HCT116 (cell line): ENCODE data around the gene ABHD4. TPM values are rescaled to one million over a fixed set of nuclear protein-coding genes. Genes with fewer than 3 reads are reported as not detected.

Experiments used
- ATAC-seq: fragments of 200-7000 bp; cut with Tn5 transposase; 2 replicates; pipeline ENCODE4 v1.9.1; 2020; ENCODE audit warnings: mild to moderate bottlenecking, moderate library complexity
- BruUV-seq: library from RNA; stranded (reverse); fragments of 400-500 nt; replicated peaks from 2 replicates; lab custom pipeline; 2021; lab: Mats Ljungman, UMichigan
- CTCF ChIA-PET: fragments of 300-600 bp; sonication (Branson Sonifier 250); formaldehyde crosslinking; loops from one replicate; lab custom pipeline; 2021; ENCODE audit warnings: antibody characterized with exemption; lab: Charles Lee
- POLR2A ChIA-PET: fragments of 300-600, 350-600 bp; sonication (Branson Sonifier 250); formaldehyde crosslinking; loops from one replicate; lab custom pipeline; 2021; ENCODE audit warnings: antibody characterized with exemption; lab: Charles Lee
- RAD21 ChIA-PET, 2 experiments: fragments of 300-600 bp; sonication (Branson Sonifier 250); formaldehyde crosslinking; loops; one replicate each; lab custom pipeline; 2023; ENCODE audit warnings: low total read pairs in 2 of 2; ENCODE audit not compliant: uncharacterized antibody in 2 of 2, unreplicated experiment in 2 of 2, low non-redundant PET in 1 of 2; lab: Charles Lee
- DNase-seq: peaks from one replicate; pipeline ENCODE4 v3.0.0-alpha.2; 2010; ENCODE audit warnings: low read depth, low spot score
- H2AFZ ChIP-seq: fragments of 200-600 bp; shearing (Covaris generic), sonication (generic); 2 replicates; pipeline ENCODE4 v1.6.1; 2017; ENCODE audit warnings: low read depth, mixed run types, mixed read lengths, antibody characterized with exemption, low read length; ENCODE audit not compliant: poor library complexity, severe bottlenecking
- H3K27ac ChIP-seq: 2 replicates; pipeline ENCODE4 v1.5.1; 2012; ENCODE audit warnings: low read depth, low read length
- H3K27me3 ChIP-seq: fragments of 200-600 bp; sonication (generic); 2 replicates; pipeline ENCODE4 v1.6.1; 2016; ENCODE audit warnings: mixed run types, low read length, mixed read lengths; ENCODE audit not compliant: insufficient read depth
- H3K36me3 ChIP-seq, 2 experiments: fragments of 200-500 bp in 1 of 2; fragments of 200-600 bp in 1 of 2; sonication (Bioruptor generic) in 1 of 2; sonication (generic) in 1 of 2; 2 replicates each; pipeline versions ENCODE4 v1.5.1 to v1.6.1; 2014 to 2016; ENCODE audit warnings: low read length in 2 of 2, inconsistent platforms in 1 of 2, mixed read lengths in 1 of 2, mixed run types in 1 of 2; ENCODE audit not compliant: insufficient read depth in 2 of 2, control insufficient read depth in 1 of 2
- H3K4me1 ChIP-seq, 2 experiments: fragments of 200-600 bp in 1 of 2; sonication (generic) in 1 of 2; 2 replicates each; pipeline versions ENCODE4 v1.5.1 to v1.6.1; 2012 to 2017; ENCODE audit warnings: low read length in 2 of 2, inconsistent platforms in 1 of 2, mild to moderate bottlenecking in 1 of 2, mixed read lengths in 1 of 2, mixed run types in 1 of 2, moderate library complexity in 1 of 2; ENCODE audit not compliant: insufficient read depth in 2 of 2, control insufficient read depth in 1 of 2
- H3K4me2 ChIP-seq: fragments of 200-600 bp; sonication (generic); 2 replicates; pipeline ENCODE4 v1.6.1; 2017; ENCODE audit warnings: mixed run types, low read length, mixed read lengths
- H3K4me3 ChIP-seq, 2 experiments: fragments of 200-600 bp in 1 of 2; sonication (generic) in 1 of 2; replicated peaks in 1 of 2; 2 replicates each; pipeline ENCODE4 v1.5.1; 2011 to 2016; ENCODE audit warnings: low read length in 2 of 2, control low read depth in 1 of 2, low read depth in 1 of 2, mild to moderate bottlenecking in 1 of 2, mixed read lengths in 1 of 2, mixed run types in 1 of 2
- H3K79me2 ChIP-seq: fragments of 200-600 bp; sonication (generic); 2 replicates; pipeline ENCODE4 v1.6.1; 2017; ENCODE audit warnings: mild to moderate bottlenecking, mixed run types, low read length, moderate library complexity, mixed read lengths; ENCODE audit not compliant: insufficient read depth
- H3K9ac ChIP-seq: fragments of 200-600 bp; sonication (generic); 2 replicates; pipeline ENCODE4 v1.6.1; 2016; ENCODE audit warnings: low read length, mixed read lengths
- H3K9me2 ChIP-seq: fragments of 200-600 bp; sonication (generic), shearing (Covaris generic); 2 replicates; pipeline ENCODE4 v1.6.1; 2017; ENCODE audit warnings: mixed run types, mild to moderate bottlenecking, moderate library complexity; ENCODE audit not compliant: insufficient read depth
- H3K9me3 ChIP-seq, 2 experiments: fragments of 200-500 bp in 1 of 2; fragments of 200-600 bp in 1 of 2; sonication (Bioruptor generic) in 1 of 2; sonication (generic) in 1 of 2; 2 replicates each; pipeline ENCODE4 v1.6.1; 2014 to 2017; ENCODE audit warnings: low read length in 2 of 2, mixed read lengths in 2 of 2, inconsistent platforms in 1 of 2, low read depth in 1 of 2, mild to moderate bottlenecking in 1 of 2, mixed run types in 1 of 2, moderate library complexity in 1 of 2; ENCODE audit not compliant: control insufficient read depth in 1 of 2, insufficient read depth in 1 of 2
- H4K20me1 ChIP-seq: fragments of 200-600 bp; sonication (generic), shearing (Covaris generic); 2 replicates; pipeline ENCODE4 v1.6.1; 2017; ENCODE audit warnings: mixed run types, mild to moderate bottlenecking, moderate library complexity; ENCODE audit not compliant: insufficient read depth
- CBX3 ChIP-seq: IDR thresholded peaks from 2 replicates; pipeline ENCODE4 v1.6.1; 2012; ENCODE audit warnings: low read depth
- CEBPB ChIP-seq: IDR thresholded peaks from 2 replicates; pipeline ENCODE4 v1.6.1; 2012; ENCODE audit warnings: low read depth
- EGR1 ChIP-seq: IDR thresholded peaks from 2 replicates; pipeline ENCODE4 v1.6.1; 2012; ENCODE audit warnings: low read depth
- ELF1 ChIP-seq: IDR thresholded peaks from 2 replicates; pipeline ENCODE4 v1.6.1; 2012; ENCODE audit warnings: low read depth, borderline replicate concordance
- EZH2 ChIP-seq: fragments of 200-600 bp; sonication (generic); IDR thresholded peaks from 2 replicates; pipeline ENCODE4 v1.6.1; 2017; ENCODE audit warnings: antibody characterized with exemption, mixed run types
- EZH2phosphoT487 ChIP-seq: fragments of 200-600 bp; IDR thresholded peaks from 2 replicates; pipeline ENCODE4 v1.6.1; 2018; ENCODE audit warnings: antibody characterized with exemption, borderline replicate concordance
- FOSL1 ChIP-seq: IDR thresholded peaks from 2 replicates; pipeline ENCODE4 v1.6.1; 2012; ENCODE audit warnings: low read depth
- POLR2A ChIP-seq: IDR thresholded peaks from 2 replicates; pipeline ENCODE4 v1.7.0; 2011; ENCODE audit warnings: borderline replicate concordance; ENCODE audit not compliant: insufficient read depth, insufficient read length; ENCODE audit errors: extremely low read depth
- POLR2AphosphoS5 ChIP-seq: IDR thresholded peaks from 2 replicates; pipeline ENCODE4 v1.6.1; 2011; ENCODE audit warnings: mild to moderate bottlenecking, low read depth, low read length, moderate library complexity
- RAD21 ChIP-seq: IDR thresholded peaks from 2 replicates; pipeline ENCODE4 v1.6.1; 2012; ENCODE audit warnings: low read depth, mild to moderate bottlenecking
- SP1 ChIP-seq: IDR thresholded peaks from 2 replicates; pipeline ENCODE4 v1.6.1; 2012; ENCODE audit warnings: low read depth
- SRF ChIP-seq: IDR thresholded peaks from 2 replicates; pipeline ENCODE4 v1.6.1; 2012; ENCODE audit warnings: low read depth
- TCF7L2 ChIP-seq: IDR thresholded peaks from 2 replicates; pipeline ENCODE4 v1.7.0; 2011; ENCODE audit warnings: borderline replicate concordance, inconsistent platforms; ENCODE audit not compliant: insufficient read depth, insufficient read length; ENCODE audit errors: extremely low read depth
- ZFX ChIP-seq: fragments of 450-650 bp; IDR thresholded peaks from 2 replicates; pipeline ENCODE4 v1.6.1; 2017
- ZNF274 ChIP-seq: fragments of 200-500 bp; sonication (Bioruptor generic); IDR thresholded peaks from 2 replicates; pipeline ENCODE4 v1.6.1; 2014; ENCODE audit warnings: mild to moderate bottlenecking, low read depth, low read length, inconsistent platforms
- intact Hi-C: fragments of 100-400 bp; cut with micrococcal nuclease; formaldehyde crosslinking; loops from 2 replicates; pipeline ENCODE4 v1.10.0; 2022
- total RNA-seq: library from RNA; stranded (reverse); gene quantifications from one replicate; pipeline ENCODE4 v1.2.1, GENCODE V29; 2021; ENCODE audit not compliant: unreplicated experiment
- TF ChIP-seq, protein P1 (sequence below): IDR thresholded peaks from 2 replicates; pipeline ENCODE4 v1.6.1; 2012; ENCODE audit warnings: low read depth
- TF ChIP-seq, protein P2 (sequence below): IDR thresholded peaks from 2 replicates; pipeline ENCODE4 v1.6.1; 2012
- TF ChIP-seq, protein P3 (sequence below): IDR thresholded peaks from 2 replicates; pipeline ENCODE4 v1.6.1; 2011; ENCODE audit warnings: mild to moderate bottlenecking, low read length, moderate library complexity; ENCODE audit not compliant: insufficient replicate concordance; ENCODE audit errors: extremely low read depth
- TF ChIP-seq, protein P4 (sequence below), 3 experiments: fragments of 200-600 bp in 1 of 3; sonication (generic) in 1 of 3; IDR thresholded peaks in 2 of 3; conservative IDR thresholded peaks in 1 of 3; 2 replicates each; pipeline ENCODE4 v1.5.1; 2012 to 2017; ENCODE audit warnings: low read depth in 2 of 3, low read length in 2 of 3, antibody characterized with exemption in 1 of 3, borderline replicate concordance in 1 of 3, control low read depth in 1 of 3, mild to moderate bottlenecking in 1 of 3, mixed read lengths in 1 of 3, mixed run types in 1 of 3, moderate library complexity in 1 of 3; ENCODE audit not compliant: insufficient read depth in 1 of 3

Gene ABHD4
- total RNA-seq, 1 experiment from 2014 or later = 9.4 TPM

DNA sequence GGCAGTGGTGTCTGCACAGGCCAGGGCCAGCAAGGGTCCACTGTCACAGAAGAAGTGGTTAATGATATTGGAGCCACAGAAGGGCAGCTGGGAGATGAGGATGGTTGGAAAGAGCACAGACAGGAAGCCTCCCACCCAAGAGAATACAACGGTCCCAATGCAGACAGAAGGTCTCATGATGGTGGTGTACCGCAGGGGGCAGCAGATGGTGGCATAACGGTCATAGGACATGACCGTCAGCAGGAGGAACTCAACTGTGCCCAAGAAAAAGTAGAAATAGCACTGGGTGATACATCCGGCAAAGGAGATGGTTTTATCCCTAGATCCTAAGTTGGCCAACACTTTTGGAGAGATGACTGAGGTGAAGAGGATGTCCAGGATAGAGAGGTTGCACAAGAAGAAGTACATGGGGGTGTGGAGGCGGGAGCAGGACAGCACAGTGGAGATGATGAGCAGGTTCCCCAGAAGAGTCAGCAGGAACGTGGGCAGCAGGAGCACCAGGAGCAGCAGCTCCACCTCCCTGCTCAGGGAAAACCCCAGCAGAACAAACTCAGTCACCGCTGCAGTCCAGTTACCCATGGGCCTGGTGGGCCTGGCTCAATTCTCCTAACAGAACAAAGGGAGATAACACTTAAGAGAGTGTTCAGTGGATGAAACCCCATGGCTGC is 36.3 kb downstream of the ABHD4 start:
- Histone ChIP-seq H3K4me2 (no peak overlapping the region), H3K27ac (no peak overlapping the region), H2AFZ (no peak overlapping the region), H3K79me2 (no peaks in the 10 kb centered on the region), H3K36me3 (no peaks in the 10 kb centered on the region)
- POLR2A ChIA-PET = no interaction called here
- ATAC-seq = no peak
- TF ChIP-seq ZNF274 = no peak
- no peak for TF ChIP-seq POLR2A
- no peak for TF ChIP-seq CBX3
- no peak for TF ChIP-seq TCF7L2
- no peak for TF ChIP-seq EZH2
- no peak for TF ChIP-seq ELF1
- TF ChIP-seq CEBPB = no peak
- no peak for TF ChIP-seq RAD21
- TF ChIP-seq, protein P1, sequence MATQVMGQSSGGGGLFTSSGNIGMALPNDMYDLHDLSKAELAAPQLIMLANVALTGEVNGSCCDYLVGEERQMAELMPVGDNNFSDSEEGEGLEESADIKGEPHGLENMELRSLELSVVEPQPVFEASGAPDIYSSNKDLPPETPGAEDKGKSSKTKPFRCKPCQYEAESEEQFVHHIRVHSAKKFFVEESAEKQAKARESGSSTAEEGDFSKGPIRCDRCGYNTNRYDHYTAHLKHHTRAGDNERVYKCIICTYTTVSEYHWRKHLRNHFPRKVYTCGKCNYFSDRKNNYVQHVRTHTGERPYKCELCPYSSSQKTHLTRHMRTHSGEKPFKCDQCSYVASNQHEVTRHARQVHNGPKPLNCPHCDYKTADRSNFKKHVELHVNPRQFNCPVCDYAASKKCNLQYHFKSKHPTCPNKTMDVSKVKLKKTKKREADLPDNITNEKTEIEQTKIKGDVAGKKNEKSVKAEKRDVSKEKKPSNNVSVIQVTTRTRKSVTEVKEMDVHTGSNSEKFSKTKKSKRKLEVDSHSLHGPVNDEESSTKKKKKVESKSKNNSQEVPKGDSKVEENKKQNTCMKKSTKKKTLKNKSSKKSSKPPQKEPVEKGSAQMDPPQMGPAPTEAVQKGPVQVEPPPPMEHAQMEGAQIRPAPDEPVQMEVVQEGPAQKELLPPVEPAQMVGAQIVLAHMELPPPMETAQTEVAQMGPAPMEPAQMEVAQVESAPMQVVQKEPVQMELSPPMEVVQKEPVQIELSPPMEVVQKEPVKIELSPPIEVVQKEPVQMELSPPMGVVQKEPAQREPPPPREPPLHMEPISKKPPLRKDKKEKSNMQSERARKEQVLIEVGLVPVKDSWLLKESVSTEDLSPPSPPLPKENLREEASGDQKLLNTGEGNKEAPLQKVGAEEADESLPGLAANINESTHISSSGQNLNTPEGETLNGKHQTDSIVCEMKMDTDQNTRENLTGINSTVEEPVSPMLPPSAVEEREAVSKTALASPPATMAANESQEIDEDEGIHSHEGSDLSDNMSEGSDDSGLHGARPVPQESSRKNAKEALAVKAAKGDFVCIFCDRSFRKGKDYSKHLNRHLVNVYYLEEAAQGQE = no peak
- TF ChIP-seq, protein P2, sequence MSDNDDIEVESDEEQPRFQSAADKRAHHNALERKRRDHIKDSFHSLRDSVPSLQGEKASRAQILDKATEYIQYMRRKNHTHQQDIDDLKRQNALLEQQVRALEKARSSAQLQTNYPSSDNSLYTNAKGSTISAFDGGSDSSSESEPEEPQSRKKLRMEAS = no peak
- TF ChIP-seq, protein P3, sequence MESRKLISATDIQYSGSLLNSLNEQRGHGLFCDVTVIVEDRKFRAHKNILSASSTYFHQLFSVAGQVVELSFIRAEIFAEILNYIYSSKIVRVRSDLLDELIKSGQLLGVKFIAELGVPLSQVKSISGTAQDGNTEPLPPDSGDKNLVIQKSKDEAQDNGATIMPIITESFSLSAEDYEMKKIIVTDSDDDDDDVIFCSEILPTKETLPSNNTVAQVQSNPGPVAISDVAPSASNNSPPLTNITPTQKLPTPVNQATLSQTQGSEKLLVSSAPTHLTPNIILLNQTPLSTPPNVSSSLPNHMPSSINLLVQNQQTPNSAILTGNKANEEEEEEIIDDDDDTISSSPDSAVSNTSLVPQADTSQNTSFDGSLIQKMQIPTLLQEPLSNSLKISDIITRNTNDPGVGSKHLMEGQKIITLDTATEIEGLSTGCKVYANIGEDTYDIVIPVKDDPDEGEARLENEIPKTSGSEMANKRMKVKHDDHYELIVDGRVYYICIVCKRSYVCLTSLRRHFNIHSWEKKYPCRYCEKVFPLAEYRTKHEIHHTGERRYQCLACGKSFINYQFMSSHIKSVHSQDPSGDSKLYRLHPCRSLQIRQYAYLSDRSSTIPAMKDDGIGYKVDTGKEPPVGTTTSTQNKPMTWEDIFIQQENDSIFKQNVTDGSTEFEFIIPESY = no peak
- no peak for TF ChIP-seq EZH2phosphoT487
- no peak for TF ChIP-seq FOSL1
- no peak for TF ChIP-seq EGR1
- TF ChIP-seq SRF = no peak
- TF ChIP-seq, protein P4, sequence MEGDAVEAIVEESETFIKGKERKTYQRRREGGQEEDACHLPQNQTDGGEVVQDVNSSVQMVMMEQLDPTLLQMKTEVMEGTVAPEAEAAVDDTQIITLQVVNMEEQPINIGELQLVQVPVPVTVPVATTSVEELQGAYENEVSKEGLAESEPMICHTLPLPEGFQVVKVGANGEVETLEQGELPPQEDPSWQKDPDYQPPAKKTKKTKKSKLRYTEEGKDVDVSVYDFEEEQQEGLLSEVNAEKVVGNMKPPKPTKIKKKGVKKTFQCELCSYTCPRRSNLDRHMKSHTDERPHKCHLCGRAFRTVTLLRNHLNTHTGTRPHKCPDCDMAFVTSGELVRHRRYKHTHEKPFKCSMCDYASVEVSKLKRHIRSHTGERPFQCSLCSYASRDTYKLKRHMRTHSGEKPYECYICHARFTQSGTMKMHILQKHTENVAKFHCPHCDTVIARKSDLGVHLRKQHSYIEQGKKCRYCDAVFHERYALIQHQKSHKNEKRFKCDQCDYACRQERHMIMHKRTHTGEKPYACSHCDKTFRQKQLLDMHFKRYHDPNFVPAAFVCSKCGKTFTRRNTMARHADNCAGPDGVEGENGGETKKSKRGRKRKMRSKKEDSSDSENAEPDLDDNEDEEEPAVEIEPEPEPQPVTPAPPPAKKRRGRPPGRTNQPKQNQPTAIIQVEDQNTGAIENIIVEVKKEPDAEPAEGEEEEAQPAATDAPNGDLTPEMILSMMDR (IDR thresholded peaks at IDR 0.05 in 2 of 3, conservative IDR thresholded peaks at IDR 0.05 in 1 of 3; ENCODE audit: borderline replicate concordance in 1 of 3, insufficient read depth in 1 of 3, low read depth in 2 of 3, low read length in 2 of 3) = no peak
- no peak for TF ChIP-seq POLR2AphosphoS5
- no peak for TF ChIP-seq SP1
- no peak for TF ChIP-seq ZFX
- TF ChIP-seq, all 23 proteins: peak for 0
- Histone ChIP-seq H3K9ac (no peak overlapping the region), H3K4me3 (no peak overlapping the region), H4K20me1 (no peaks in the 10 kb centered on the region), H3K9me2 (no peaks in the 10 kb centered on the region), H3K9me3 (peaks cover 0 to 8% of the 10 kb centered on the region in 2 experiments; a peak in 1 of 4 replicates), H3K4me1 (no peaks in the 10 kb centered on the region), H3K27me3 (no peaks in the 10 kb centered on the region)
- DNase-seq = no peak
- CTCF ChIA-PET = no interaction called here
- BruUV-seq = no TSS peak
- intact Hi-C loops = no loop called here
- RAD21 ChIA-PET = no interaction called here
